ENCODE data around the gene ITGA11.

The ITGA11 gene, protein sequence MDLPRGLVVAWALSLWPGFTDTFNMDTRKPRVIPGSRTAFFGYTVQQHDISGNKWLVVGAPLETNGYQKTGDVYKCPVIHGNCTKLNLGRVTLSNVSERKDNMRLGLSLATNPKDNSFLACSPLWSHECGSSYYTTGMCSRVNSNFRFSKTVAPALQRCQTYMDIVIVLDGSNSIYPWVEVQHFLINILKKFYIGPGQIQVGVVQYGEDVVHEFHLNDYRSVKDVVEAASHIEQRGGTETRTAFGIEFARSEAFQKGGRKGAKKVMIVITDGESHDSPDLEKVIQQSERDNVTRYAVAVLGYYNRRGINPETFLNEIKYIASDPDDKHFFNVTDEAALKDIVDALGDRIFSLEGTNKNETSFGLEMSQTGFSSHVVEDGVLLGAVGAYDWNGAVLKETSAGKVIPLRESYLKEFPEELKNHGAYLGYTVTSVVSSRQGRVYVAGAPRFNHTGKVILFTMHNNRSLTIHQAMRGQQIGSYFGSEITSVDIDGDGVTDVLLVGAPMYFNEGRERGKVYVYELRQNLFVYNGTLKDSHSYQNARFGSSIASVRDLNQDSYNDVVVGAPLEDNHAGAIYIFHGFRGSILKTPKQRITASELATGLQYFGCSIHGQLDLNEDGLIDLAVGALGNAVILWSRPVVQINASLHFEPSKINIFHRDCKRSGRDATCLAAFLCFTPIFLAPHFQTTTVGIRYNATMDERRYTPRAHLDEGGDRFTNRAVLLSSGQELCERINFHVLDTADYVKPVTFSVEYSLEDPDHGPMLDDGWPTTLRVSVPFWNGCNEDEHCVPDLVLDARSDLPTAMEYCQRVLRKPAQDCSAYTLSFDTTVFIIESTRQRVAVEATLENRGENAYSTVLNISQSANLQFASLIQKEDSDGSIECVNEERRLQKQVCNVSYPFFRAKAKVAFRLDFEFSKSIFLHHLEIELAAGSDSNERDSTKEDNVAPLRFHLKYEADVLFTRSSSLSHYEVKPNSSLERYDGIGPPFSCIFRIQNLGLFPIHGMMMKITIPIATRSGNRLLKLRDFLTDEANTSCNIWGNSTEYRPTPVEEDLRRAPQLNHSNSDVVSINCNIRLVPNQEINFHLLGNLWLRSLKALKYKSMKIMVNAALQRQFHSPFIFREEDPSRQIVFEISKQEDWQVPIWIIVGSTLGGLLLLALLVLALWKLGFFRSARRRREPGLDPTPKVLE

DNA sequence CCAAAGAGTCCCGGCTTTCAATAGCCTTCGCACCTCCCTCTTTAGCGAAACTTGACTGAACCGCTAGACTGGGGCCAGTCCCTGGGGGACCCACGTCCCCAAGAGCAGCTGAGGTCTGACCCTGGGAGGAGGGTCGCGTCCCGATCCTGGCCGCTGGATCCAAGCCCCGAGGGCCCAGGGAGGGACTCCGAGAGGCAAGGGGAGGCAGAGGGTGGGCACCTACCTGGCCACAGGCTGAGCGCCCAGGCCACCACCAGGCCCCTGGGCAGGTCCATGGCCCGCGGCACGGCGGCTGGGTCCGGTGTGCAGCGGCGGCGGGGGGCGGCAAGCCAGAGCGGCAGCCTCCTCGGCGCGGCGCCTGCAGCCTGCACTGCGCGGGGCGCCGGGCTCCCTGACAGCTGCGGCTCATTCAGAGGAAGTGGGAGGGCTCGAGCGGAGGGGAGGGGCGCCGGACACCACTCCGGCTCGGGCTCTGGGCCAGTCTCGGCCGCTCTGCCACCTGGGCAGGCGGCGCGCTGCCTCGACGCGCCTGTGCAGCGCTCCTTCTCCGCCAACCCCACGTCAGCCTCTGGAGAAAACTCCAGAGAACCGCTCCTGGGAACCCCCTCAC lies at the start of gene ITGA11:
Gene ITGA11, minus strand, starts transcription at position 372 of the 610 bp plus-strand sequence. Its CDS starts 97 bp downstream, at position 275.
- DNase-seq, result peak in 1 of 2 experiments; percentile 62

DNA sequence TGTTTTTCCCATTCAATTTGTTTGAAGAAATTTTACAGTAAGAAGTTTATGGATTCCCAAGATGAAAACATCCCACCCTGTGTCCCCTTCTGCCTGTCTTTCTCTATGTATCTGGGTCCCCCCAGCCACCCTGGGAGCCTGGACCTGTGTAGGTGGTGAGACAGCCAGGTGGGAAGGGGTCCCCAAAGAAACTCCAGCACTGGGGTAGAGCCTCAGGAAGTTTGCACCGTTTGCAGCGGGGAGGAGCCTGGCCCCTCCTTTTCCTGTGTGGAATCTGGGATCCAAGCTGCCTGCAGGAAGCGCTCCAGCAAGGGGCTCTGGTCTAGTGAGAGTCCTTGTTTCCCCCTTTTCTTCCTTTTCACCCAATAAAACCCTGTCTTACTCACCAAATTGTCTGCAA lies 49.4 kb upstream of the ITGA11 start:
- no peak for DNase-seq

DNA sequence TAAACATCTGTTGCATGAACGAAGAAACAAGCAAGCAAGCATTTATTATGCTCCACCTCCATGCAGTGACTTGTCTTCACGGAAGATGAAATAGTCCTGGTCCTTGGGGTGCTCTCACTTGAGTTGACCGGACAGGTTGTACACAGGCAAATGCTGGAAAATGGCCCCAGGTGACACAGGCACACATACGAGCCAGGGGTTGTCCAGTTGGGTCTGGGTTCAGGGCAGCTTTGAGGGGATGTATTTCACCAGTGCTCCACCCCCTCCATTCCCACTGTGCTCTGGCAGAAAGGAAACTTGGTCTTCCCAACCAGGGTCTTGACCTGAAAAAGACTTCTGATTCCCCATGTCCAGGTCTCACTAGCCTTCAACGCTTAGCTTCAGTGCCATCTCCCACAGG lies 48.3 kb upstream of the ITGA11 start:
- no peak for DNase-seq

GRCh38 chr15:68479870-68480269 lies 47.9 kb upstream of the ITGA11 start:
- no peak for DNase-seq

DNA sequence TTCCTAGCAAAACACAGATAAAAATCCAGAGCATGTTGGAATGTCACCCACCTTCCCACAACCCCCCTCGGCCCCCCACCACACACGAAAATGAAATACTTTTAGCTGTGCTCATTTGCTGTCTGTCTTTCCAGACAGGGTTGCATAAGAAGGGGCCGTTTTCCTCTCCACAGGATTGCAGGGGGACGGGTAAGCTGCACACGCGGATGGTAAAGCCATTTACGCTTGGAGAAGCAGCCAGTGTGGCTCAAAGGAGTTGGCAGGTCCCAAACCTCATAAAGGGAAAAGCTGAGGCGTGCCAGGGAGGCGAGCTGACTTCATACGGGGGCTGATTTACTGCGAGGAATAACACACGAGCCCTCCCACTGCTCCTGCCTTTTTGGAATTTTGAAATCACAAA lies 47.4 kb upstream of the ITGA11 start:
- DNase-seq, result no peak

- DNase-seq, result no peak
These were observed 46.9 kb upstream of the ITGA11 start for GRCh38 chr15:68478853-68479252.

DNA sequence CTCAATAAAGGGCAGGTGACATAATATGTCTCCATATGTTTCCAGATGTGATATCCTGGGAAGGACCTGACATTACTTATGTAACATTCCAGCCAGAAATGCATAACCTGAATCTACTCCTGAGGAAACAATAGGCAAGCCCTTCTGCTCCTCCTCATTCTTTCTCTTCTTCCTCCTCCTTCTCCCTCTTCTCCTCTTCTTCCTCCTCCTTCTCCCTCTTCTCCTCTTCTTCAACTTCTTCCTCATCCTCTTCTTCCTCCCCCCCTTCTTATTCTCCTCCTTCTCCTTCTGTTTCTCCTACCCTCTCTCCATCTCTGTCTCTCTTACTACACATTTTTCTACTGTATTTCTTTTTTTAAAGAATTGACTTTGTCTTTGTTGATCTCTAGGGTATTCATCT lies 43.5 kb upstream of the ITGA11 start:
- no peak for DNase-seq

- no peak for DNase-seq
These were observed 39.6 kb upstream of the ITGA11 start for GRCh38 chr15:68471541-68471940.

GRCh38 chr15:68470976-68471375 lies 39.0 kb upstream of the ITGA11 start:
- no peak for DNase-seq

DNA sequence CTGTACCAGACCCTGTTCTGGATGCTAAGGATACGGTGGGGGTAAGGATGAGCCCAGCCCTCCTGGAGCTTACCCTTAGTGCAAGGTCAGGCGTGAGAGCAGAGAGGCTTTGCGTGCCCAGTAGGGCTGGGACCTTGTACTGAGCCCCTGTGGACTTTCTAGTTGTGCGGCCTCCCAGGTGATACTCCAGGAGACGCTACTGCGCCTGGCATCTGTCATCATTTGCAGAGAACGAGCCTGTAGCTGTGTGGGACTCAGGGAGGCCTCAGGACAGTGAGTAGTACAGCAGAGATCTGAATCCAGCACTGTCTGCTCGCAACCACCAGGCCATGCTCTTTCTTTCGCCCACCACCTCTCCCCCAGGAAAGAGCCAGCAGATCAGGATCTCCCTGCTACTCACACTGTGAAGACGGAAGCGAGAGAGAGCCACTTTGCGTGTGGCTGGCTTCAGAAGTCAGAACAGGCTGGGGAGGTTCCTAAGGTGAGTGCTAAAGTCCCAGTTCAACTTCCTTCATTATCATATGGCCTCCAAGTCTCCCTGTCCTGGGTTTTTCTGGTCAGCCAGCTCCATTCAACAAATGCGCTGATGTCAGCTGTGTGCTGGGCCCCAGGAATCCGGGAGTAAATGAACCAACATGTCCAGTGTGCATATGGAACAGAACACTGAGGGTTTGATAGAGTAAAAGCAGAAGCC lies 38.2 kb upstream of the ITGA11 start:
- no peak for DNase-seq

DNA sequence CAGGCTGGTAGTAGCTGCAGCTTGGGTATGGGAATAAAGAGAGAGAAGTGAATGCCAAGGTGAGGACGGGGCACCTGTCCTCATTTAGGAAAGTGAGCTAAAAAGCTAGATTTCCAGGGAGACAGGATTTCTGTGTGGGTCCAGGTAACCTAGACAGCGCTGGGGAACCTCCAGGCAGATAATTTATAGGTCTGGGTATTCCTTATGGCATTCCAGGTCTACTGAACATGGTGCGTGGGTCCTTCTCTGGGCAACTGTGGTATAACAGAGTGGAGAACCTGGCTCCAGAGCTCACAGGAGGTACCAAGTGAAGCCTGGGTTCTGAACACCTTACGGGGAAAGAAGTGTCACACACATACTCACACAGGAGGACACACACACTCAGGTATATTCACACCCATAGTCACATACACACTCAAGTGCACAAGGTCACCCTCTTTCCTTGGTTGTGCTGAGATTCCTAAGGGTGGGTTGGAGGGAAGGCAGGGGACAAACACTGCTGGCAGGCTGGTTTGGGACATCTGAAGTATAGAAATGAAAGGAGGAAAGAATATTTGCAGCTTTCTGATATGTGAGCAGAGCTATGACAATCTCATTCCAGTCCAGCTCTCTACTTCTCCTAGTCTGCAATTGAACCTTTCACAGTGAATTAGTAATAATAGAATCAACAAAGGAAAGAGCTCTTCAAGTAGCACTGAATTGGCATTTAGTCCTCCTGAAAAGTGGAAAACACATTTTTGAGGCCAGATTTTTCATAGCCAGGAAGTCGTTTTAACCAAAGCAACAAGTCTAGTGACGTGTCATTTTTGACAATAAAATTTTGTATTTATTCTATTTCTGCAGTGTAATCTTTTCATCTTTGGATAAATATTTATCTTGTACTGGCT lies 37.4 kb upstream of the ITGA11 start:
- no peak for DNase-seq

GRCh38 chr15:68466876-68467275 lies 34.9 kb upstream of the ITGA11 start:
- no peak for DNase-seq

- no peak for DNase-seq
These were observed 34.0 kb upstream of the ITGA11 start for GRCh38 chr15:68465861-68466560.

DNA sequence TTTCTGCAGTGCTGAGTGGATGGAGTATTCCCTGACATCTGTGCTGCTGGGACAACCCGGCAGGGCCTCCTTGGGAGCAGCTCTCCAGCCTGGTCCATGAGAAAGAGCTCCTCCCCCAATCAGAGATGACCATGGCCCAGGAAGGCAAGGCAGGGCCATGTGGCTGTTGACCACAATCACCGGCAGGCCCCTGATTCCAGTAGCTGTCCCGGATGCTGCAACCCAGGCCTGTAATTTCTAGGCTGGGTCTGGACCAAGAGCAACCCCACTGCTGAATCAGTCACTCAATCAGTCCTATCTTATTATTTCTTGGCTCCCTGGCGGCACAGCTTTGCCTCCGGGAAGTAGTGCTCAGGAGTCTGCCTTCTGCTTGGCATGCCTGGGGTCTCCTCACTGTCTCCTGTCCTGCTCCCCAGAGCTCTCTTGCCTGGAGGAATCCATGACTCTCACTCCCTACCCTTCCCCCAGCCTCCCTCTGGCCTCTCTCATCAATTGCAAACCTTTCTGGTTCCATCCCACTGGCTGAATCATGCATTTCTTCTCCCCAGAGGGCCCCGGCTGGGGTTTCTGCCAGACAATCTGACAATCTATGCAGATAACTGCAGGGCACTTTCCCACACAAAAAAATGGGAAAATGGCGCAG lies 32.6 kb upstream of the ITGA11 start:
- no peak for DNase-seq

- DNase-seq, result no peak
These were observed 32.0 kb upstream of the ITGA11 start for GRCh38 chr15:68463996-68464395.

GRCh38 chr15:68463444-68463843 lies 31.5 kb upstream of the ITGA11 start:
- DNase-seq, result no peak

DNA sequence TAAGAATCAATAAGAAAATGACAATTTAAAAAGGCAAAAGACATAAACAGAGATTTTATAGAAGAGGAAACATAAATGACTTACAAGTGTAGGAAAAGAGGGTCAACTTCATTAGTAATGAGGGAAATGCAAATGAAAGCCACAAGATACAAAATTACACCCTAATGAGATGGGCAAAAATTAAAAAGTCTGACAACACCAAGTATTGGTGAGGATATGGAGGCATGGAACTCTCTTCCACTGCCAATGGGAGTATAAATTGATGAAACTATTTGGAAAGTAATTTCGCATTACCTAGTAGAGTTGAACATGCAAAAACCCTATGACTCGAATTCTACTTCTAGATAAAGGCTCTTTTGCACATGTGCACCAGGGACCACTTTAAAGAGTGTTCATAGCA lies 28.2 kb upstream of the ITGA11 start:
- DNase-seq, result no peak

GRCh38 chr15:68450192-68450591 lies 18.2 kb upstream of the ITGA11 start:
- DNase-seq, result no peak

DNA sequence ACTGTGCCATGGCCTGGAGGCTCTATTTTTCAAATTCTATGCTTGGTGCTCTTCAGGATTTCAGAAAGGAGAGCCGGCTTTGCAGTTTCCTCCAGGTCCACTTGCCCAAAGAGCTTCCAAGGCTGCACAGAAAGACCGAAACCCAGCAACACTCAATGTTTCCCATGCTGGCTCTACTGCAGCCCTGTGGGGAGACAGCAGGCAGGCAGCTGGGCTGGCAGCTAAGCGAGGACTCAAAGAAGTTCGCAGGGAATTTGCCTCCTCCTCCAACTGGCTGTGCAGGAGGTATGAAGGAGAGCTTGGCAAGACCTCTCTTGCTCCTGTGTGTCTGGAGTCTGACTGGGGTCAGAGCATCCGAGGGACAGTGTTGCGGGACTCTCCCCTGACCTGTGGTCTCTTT lies 17.4 kb upstream of the ITGA11 start:
- DNase-seq, result no peak
